K562 (cell line): ENCODE data around the gene IQCN. TPM values are rescaled to one million over a fixed set of nuclear protein-coding genes. Genes with fewer than 3 reads are reported as not detected.

Experiments
- AFF4 ChIP-seq: sonication (generic); formaldehyde crosslinking; IDR thresholded peaks from 2 replicates; pipeline ENCODE4 v1.8.0; 2023; ENCODE audit warnings: mild to moderate bottlenecking, missing genetic modification reagents
- FOXM1 ChIP-seq, 2 experiments: fragments of 450-650 bp in 1 of 2; sonication (generic) in 1 of 2; formaldehyde crosslinking in 1 of 2; IDR thresholded peaks; 2 replicates each; pipeline versions ENCODE4 v1.6.1 to v1.9.0; 2017 to 2022; ENCODE audit warnings: low read depth in 2 of 2, mild to moderate bottlenecking in 2 of 2, missing genetic modification reagents in 1 of 2, moderate library complexity in 1 of 2
- HOXB6 ChIP-seq: fragments of 250-450 bp; sonication (Bioruptor Pico); IDR thresholded peaks from 2 replicates; pipeline ENCODE4 v1.5.1; 2022; ENCODE audit warnings: mild to moderate bottlenecking, borderline replicate concordance
- MTA1 ChIP-seq: fragments of 450-650 bp; IDR thresholded peaks from 2 replicates; pipeline ENCODE4 v1.6.1; 2017; ENCODE audit warnings: borderline replicate concordance
- PHF20 ChIP-seq: fragments of 450-650 bp; IDR thresholded peaks from 2 replicates; pipeline ENCODE4 v1.6.1; 2018; ENCODE audit not compliant: partially characterized antibody
- POLR3G ChIP-seq: IDR thresholded peaks from 2 replicates; pipeline ENCODE4 v1.6.1; 2011; ENCODE audit not compliant: insufficient read length, insufficient replicate concordance; ENCODE audit errors: extremely low read depth
- POU5F1 ChIP-seq: fragments of 150-350 bp; IDR thresholded peaks from 2 replicates; pipeline ENCODE4 v1.6.1; 2014; ENCODE audit warnings: borderline replicate concordance, low read length, low read depth, mild to moderate bottlenecking; ENCODE audit not compliant: partially characterized antibody
- RBM14 ChIP-seq: fragments of 200-400 bp; formaldehyde crosslinking; IDR thresholded peaks from 2 replicates; pipeline ENCODE4 v1.6.1; 2018; ENCODE audit warnings: low read depth, mild to moderate bottlenecking, low read length, moderate library complexity, borderline replicate concordance; ENCODE audit not compliant: insufficient read depth
- RBM39 ChIP-seq: fragments of 200-400 bp; formaldehyde crosslinking; optimal IDR thresholded peaks from 2 replicates; pipeline ENCODE3; 2018; ENCODE audit warnings: low read depth, low read length
- XRCC3 ChIP-seq: fragments of 450-650 bp; IDR thresholded peaks from 2 replicates; pipeline ENCODE4 v1.6.1; 2017; ENCODE audit warnings: mild to moderate bottlenecking, moderate library complexity
- ZNF274 ChIP-seq: IDR thresholded peaks from 2 replicates; pipeline ENCODE4 v1.6.1; 2011; ENCODE audit warnings: low read depth, mild to moderate bottlenecking, low read length, moderate library complexity, borderline replicate concordance
- ZNF507 ChIP-seq: conservative IDR thresholded peaks from 2 replicates; pipeline ENCODE4 v1.6.1; 2017; ENCODE audit warnings: missing genetic modification characterization, missing compliant biosample characterization
- polyA plus RNA-seq, 8 experiments: library from polyadenylated mRNA; depleted of rRNA in 4 of 8; stranded (reverse) in 5 of 8; unstranded in 3 of 8; fragments of >200 nt; fragmentation: Nextera tagmentation in 2 of 8; fragmentation: Illumina TruSeq in 1 of 8; extraction: Ambion mirVana in 2 of 8; extraction: Trizol in 1 of 8; gene quantifications; 2 replicates each; pipeline versions ENCODE4 v1.2.1 to v1.2.3, GENCODE V29; 2011 to 2014; ENCODE audit warnings: inconsistent platforms in 1 of 8, missing spikeins in 1 of 8
- total RNA-seq, 7 experiments: library from RNA; depleted of rRNA in 6 of 7; stranded (reverse); fragments of >200 nt in 6 of 7; fragmentation: Illumina TruSeq in 2 of 7; extraction: Trizol in 2 of 7; gene quantifications; 2 replicates each; pipeline versions ENCODE4 v1.2.1 to v1.2.3, GENCODE V29; 2011 to 2021; ENCODE audit warnings: low replicate concordance in 1 of 7
- TF ChIP-seq, protein P1 (sequence below), 2 experiments: fragments of 200-800 bp in 1 of 2; sonication (Bioruptor generic) in 1 of 2; sonication (generic) in 1 of 2; formaldehyde crosslinking in 1 of 2; IDR thresholded peaks in 1 of 2; conservative IDR thresholded peaks in 1 of 2; 2 replicates each; pipeline versions ENCODE4 v1.5.0 to v1.6.1; 2016 to 2020; ENCODE audit warnings: missing compliant biosample characterization in 1 of 2, missing genetic modification characterization in 1 of 2, missing genetic modification reagents in 1 of 2

IQCN gene
- total and polyA plus RNA-seq, 9 of the 15 experiments (the other 6 are each of a cell fraction or from before 2014, with no cell fraction given), result 0.01 to 0.07 (median 0.04) TPM; not detected in 3

DNA sequence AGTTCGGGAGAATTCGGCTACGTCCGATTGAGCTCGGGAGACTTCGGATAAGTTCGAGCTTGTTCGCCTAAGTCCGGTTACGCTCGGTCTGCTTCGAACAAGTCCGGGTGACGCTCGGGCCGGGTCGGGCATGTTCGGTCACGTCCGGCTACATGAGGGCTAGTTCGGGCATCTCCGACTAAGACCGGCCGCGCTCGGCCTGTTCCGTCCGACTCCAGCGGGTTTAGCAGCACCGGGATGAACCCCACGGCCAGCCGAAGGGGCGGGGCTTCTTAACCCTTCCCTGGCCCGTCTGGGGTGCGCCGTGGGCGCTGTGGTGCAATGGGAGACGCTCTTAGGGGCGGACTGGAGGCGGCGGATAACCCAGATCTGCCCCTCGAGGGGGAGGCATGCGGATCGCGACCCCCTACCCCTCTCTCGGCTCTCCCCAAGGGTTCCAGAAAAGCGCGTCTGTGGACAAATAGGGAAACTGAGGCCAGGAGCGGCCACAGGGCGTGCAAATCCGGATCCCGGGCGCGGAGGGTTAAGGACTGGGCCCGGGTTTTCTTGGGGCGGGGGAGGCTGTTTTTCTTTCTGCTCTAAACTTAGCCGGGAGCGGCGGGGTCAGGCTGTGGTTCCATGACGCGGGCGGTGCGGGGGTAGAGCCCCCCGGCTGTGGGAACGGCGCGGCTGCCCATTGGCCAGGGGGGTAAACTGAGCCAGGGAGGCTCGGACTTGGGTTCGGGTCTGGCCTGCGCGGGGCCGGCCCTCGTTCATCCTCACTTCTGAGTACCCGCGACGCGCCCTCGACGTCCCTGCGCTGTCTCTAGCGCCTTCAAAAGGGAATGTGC lies 49.5 kb downstream of the IQCN start (continued):
- TF ChIP-seq, protein P1, sequence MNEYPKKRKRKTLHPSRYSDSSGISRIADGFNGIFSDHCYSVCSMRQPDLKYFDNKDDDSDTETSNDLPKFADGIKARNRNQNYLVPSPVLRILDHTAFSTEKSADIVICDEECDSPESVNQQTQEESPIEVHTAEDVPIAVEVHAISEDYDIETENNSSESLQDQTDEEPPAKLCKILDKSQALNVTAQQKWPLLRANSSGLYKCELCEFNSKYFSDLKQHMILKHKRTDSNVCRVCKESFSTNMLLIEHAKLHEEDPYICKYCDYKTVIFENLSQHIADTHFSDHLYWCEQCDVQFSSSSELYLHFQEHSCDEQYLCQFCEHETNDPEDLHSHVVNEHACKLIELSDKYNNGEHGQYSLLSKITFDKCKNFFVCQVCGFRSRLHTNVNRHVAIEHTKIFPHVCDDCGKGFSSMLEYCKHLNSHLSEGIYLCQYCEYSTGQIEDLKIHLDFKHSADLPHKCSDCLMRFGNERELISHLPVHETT (CRISPR knock-in tag; conservative IDR thresholded peaks at IDR 0.05 in 1 of 2, IDR thresholded peaks at IDR 0.05 in 1 of 2), result no peak
- no peak for TF ChIP-seq HOXB6 (CRISPR knock-in tag)
- TF ChIP-seq XRCC3, result no peak
- no peak for TF ChIP-seq RBM39
- no peak for TF ChIP-seq POU5F1
- TF ChIP-seq RBM14, result no peak
- no peak for TF ChIP-seq AFF4 (CRISPR knock-in tag)
- peak; percentile 72; the same call in 1 of the 2 replicates for TF ChIP-seq FOXM1 (IDR thresholded peaks at IDR 0.05; ENCODE audit: low read depth)
- TF ChIP-seq FOXM1 (CRISPR knock-in tag; IDR thresholded peaks at IDR 0.05; ENCODE audit: low read depth), result no peak
- peak; percentile 27 for TF ChIP-seq PHF20
- TF ChIP-seq MTA1, result peak; percentile 46; the same call in 1 of the 2 replicates
- no peak for TF ChIP-seq POLR3G
- no peak for TF ChIP-seq ZNF274
- no peak for TF ChIP-seq ZNF507
